RWPE2 (cell line): ENCODE results near the gene NR1D1.

Experiments
- ATAC-seq: fragments of 200-7000 bp; cut with Tn5 transposase; 3 replicates; pipeline ENCODE4 v1.9.1; 2021; ENCODE audit warnings: low read depth
- DNase-seq: peaks from one replicate; pipeline ENCODE4 v3.0.0-alpha.2; 2020; ENCODE audit warnings: low spot score
- H3K27ac ChIP-seq: fragments of 450-650 bp; 2 replicates; pipeline ENCODE4 v1.5.1; 2017; ENCODE audit warnings: mild to moderate bottlenecking; ENCODE audit not compliant: poor library complexity, severe bottlenecking
- H3K27me3 ChIP-seq: fragments of 250-450 bp; sonication (Bioruptor Pico); 2 replicates; pipeline ENCODE4 v1.5.1; 2021; ENCODE audit warnings: mild to moderate bottlenecking, moderate library complexity; ENCODE audit not compliant: insufficient read depth, poor library complexity, severe bottlenecking
- H3K36me3 ChIP-seq: fragments of 250-450 bp; sonication (Bioruptor Pico); 2 replicates; pipeline ENCODE4 v1.5.1; 2020; ENCODE audit warnings: low read depth, mild to moderate bottlenecking, moderate library complexity
- H3K4me1 ChIP-seq: fragments of 250-450 bp; sonication (Bioruptor Pico); 2 replicates; pipeline ENCODE4 v1.5.1; 2021; ENCODE audit warnings: mild to moderate bottlenecking, moderate library complexity; ENCODE audit not compliant: insufficient read depth, poor library complexity, severe bottlenecking
- H3K4me3 ChIP-seq: fragments of 250-450 bp; sonication (Bioruptor Pico); 2 replicates; pipeline ENCODE4 v1.5.1; 2021; ENCODE audit warnings: mild to moderate bottlenecking, moderate library complexity; ENCODE audit not compliant: severe bottlenecking
- H3K9me3 ChIP-seq: fragments of 250-450 bp; sonication (Bioruptor Pico); 2 replicates; pipeline ENCODE4 v1.5.1; 2021; ENCODE audit warnings: mild to moderate bottlenecking, moderate library complexity; ENCODE audit not compliant: severe bottlenecking
- CTCF ChIP-seq: fragments of 450-650 bp; IDR thresholded peaks from one replicate; pipeline ENCODE4 v1.5.1; 2017; ENCODE audit warnings: mild to moderate bottlenecking, moderate library complexity; ENCODE audit not compliant: poor library complexity, severe bottlenecking

NR1D1 gene

GRCh38 chr17:40112718-40113109 lies 12.3 kb upstream of the NR1D1 start:
- H3K27ac ChIP-seq = peak overlapping the region; percentile 75
- no peak for DNase-seq
- ATAC-seq = no peak
- H3K4me3 ChIP-seq = no peak overlapping the region
- H3K27me3 ChIP-seq = no peaks in the 10 kb centered on the region
- peaks cover 46% of the 10 kb centered on the region for H3K4me1 ChIP-seq
- H3K36me3 ChIP-seq = no peaks in the 10 kb centered on the region
- H3K9me3 ChIP-seq = no peaks in the 10 kb centered on the region
- TF ChIP-seq CTCF = no peak

GRCh38 chr17:40112191-40112711 lies 11.9 kb upstream of the NR1D1 start:
- no peak for ATAC-seq
- no peak for TF ChIP-seq CTCF

GRCh38 chr17:40111221-40112128 lies 11.1 kb upstream of the NR1D1 start:
- ATAC-seq (peak; percentile 77), DNase-seq (peak; percentile 86)
- no peaks in the 10 kb centered on the region for H3K27me3 ChIP-seq
- no peak overlapping the region for H3K4me3 ChIP-seq
- peak; percentile 86 for TF ChIP-seq CTCF
- peak overlapping the region; percentile 75 for H3K27ac ChIP-seq
- no peaks in the 10 kb centered on the region for H3K36me3 ChIP-seq
- H3K9me3 ChIP-seq = no peaks in the 10 kb centered on the region
- peaks cover 46% of the 10 kb centered on the region for H3K4me1 ChIP-seq

More at GRCh38 chr17:40112191-40112711, 11.9 kb upstream of the NR1D1 start:
- no peak overlapping the region for H3K4me3 ChIP-seq
- H3K9me3 ChIP-seq = no peaks in the 10 kb centered on the region
- no peaks in the 10 kb centered on the region for H3K27me3 ChIP-seq
- peaks cover 46% of the 10 kb centered on the region for H3K4me1 ChIP-seq
- H3K27ac ChIP-seq = peak overlapping the region; percentile 75
- no peaks in the 10 kb centered on the region for H3K36me3 ChIP-seq
- DNase-seq = no peak

- Histone ChIP-seq H3K27me3 (no peaks in the 10 kb centered on the region), H3K27ac (peak overlapping the region; percentile 75), H3K4me1 (peaks cover 46% of the 10 kb centered on the region), H3K9me3 (no peaks in the 10 kb centered on the region), H3K36me3 (no peaks in the 10 kb centered on the region), H3K4me3 (no peak overlapping the region)
- no peak for DNase-seq
- no peak for ATAC-seq
- TF ChIP-seq CTCF = no peak
Observed at GRCh38 chr17:40110026-40110845, 9.8 kb upstream of the NR1D1 start.
